Upper lobe of left lung (tissue), 6 donors: ENCODE measurements around the gene SEMA4C. TPM values are rescaled to one million over a fixed set of nuclear protein-coding genes. Genes with fewer than 3 reads are reported as not detected.

Source experiments
- ATAC-seq, 2 donors: fragments of 200-7000 bp; cut with Tn5 transposase; one replicate each; pipeline ENCODE4 v1.9.1; 2022; ENCODE audit warnings: mild to moderate bottlenecking in 2 of 2, moderate library complexity in 2 of 2; ENCODE audit not compliant: low FRiP score in 2 of 2
- DNase-seq, 2 donors: peaks; one replicate each; pipeline ENCODE4 v3.0.0-alpha.2; 2019 to 2020
- H3K27ac ChIP-seq, 4 donors: fragments of 200-600 bp; sonication (generic); one replicate each; pipeline ENCODE4 v1.5.1; 2016 to 2019
- H3K27me3 ChIP-seq, 4 donors: fragments of 200-600 bp; sonication (generic); one replicate each; pipeline ENCODE4 v1.5.1; 2017 to 2019
- H3K36me3 ChIP-seq, 4 donors: fragments of 200-600 bp; sonication (generic); one replicate each; pipeline ENCODE4 v1.5.1; 2016 to 2019
- H3K4me1 ChIP-seq, 4 donors: fragments of 200-600 bp; sonication (generic); one replicate each; pipeline ENCODE4 v1.5.1; 2018 to 2019
- H3K4me3 ChIP-seq, 4 donors: fragments of 200-600 bp; sonication (generic); one replicate each; pipeline ENCODE4 v1.5.1; 2017 to 2019; ENCODE audit warnings: mild to moderate bottlenecking in 2 of 4, moderate library complexity in 1 of 4
- H3K9me3 ChIP-seq, 4 donors: fragments of 200-600 bp; sonication (generic); one replicate each; pipeline ENCODE4 v1.5.1; 2018 to 2019
- CTCF ChIP-seq, 6 experiments: fragments of 450-650 bp in 4 of 6; fragments of 200-600 bp in 2 of 6; sonication (generic) in 2 of 6; IDR thresholded peaks; one replicate each; pipeline ENCODE4 v1.5.1; 2016 to 2019; ENCODE audit warnings: antibody characterized with exemption in 6 of 6
- EP300 ChIP-seq, 4 donors: sonication (generic); formaldehyde crosslinking; IDR thresholded peaks; one replicate each; pipeline ENCODE4 v1.5.1; 2017; ENCODE audit warnings: antibody characterized with exemption in 4 of 4, control low read depth in 2 of 4
- POLR2A ChIP-seq, 4 donors: fragments of 450-650 bp; IDR thresholded peaks; one replicate each; pipeline ENCODE4 v1.5.1; 2016 to 2017; ENCODE audit warnings: antibody characterized with exemption in 4 of 4, mild to moderate bottlenecking in 2 of 4
- POLR2AphosphoS5 ChIP-seq, 2 donors: sonication (generic); formaldehyde crosslinking; IDR thresholded peaks; one replicate each; pipeline ENCODE4 v1.5.1; 2017; ENCODE audit warnings: antibody characterized with exemption in 2 of 2
- WGBS, 2 donors: methylation state at CpG; one replicate each; pipeline ENCODE4 v1.1.5; 2017 to 2018; 5-methylcytosine and 5-hydroxymethylcytosine counted together
- total RNA-seq, 6 donors: library from RNA; depleted of rRNA in 4 of 6; stranded (reverse); fragments of >200 nt in 4 of 6; gene quantifications; one replicate each; pipeline versions ENCODE4 v1.1.0 to v1.2.1, GENCODE V29; 2016 to 2021
- donor health status: DM: no; HTN: no; CAD: no; lungs with moderate emphysema.
- donor health status: DM: no; HTN: yes; CAD: no; lungs with severe emphysema.

Gene SEMA4C
- total RNA-seq, 6 donors from 2014 or later, result 14.0 to 43.6 (median 24.2) TPM

- WGBS, 2 donors, result 94 to 97% methylated on average over 5 to 16 of the region's 17 CpGs
- ATAC-seq, result no peak
- Histone ChIP-seq H3K27ac (no peak overlapping the region), H3K4me3 (no peak overlapping the region), H3K36me3 (peaks cover 19 to 61% (median 53%) of the 10 kb centered on the region in 4 donors), H3K27me3 (no peaks in the 10 kb centered on the region), H3K4me1 (peaks cover 23 to 56% (median 33%) of the 10 kb centered on the region in 4 donors), H3K9me3 (no peaks in the 10 kb centered on the region)
- peak in 1 of 2 donors; percentile 79 for DNase-seq
- TF ChIP-seq CTCF (IDR thresholded peaks at IDR 0.05), result no peak
- TF ChIP-seq POLR2AphosphoS5 (IDR thresholded peaks at IDR 0.05), result no peak
- no peak for TF ChIP-seq EP300 (IDR thresholded peaks at IDR 0.05)
- no peak for TF ChIP-seq POLR2A (IDR thresholded peaks at IDR 0.05)
These were observed 8.8 kb downstream of the SEMA4C start for GRCh38 chr2:96861074-96861473.

GRCh38 chr2:96860065-96861029 lies 9.5 kb downstream of the SEMA4C start:
- DNase-seq (peak in 1 of 2 donors; percentile 77), ATAC-seq (no peak)
- no peak for TF ChIP-seq POLR2AphosphoS5 (IDR thresholded peaks at IDR 0.05)
- no peak for TF ChIP-seq EP300 (IDR thresholded peaks at IDR 0.05)
- TF ChIP-seq CTCF (IDR thresholded peaks at IDR 0.05), result no peak
- TF ChIP-seq POLR2A (IDR thresholded peaks at IDR 0.05), result no peak

GRCh38 chr2:96859681-96860064 lies 10.2 kb downstream of the SEMA4C start:
- 47 to 49% methylated on average over 4 of the region's 4 CpGs for WGBS, 2 donors
- ATAC-seq (no peak), DNase-seq (no peak)
- TF ChIP-seq POLR2A (IDR thresholded peaks at IDR 0.05) (no peak), POLR2AphosphoS5 (IDR thresholded peaks at IDR 0.05) (no peak), CTCF (IDR thresholded peaks at IDR 0.05) (no peak), EP300 (IDR thresholded peaks at IDR 0.05) (no peak)
- Histone ChIP-seq H3K4me1 (peaks cover 21 to 46% (median 28%) of the 10 kb centered on the region in 4 donors), H3K4me3 (no peak overlapping the region), H3K36me3 (peaks cover 11 to 47% (median 41%) of the 10 kb centered on the region in 4 donors), H3K9me3 (no peaks in the 10 kb centered on the region), H3K27ac (peak overlapping the region in 2 of 4 donors; percentile 36 to 86), H3K27me3 (no peaks in the 10 kb centered on the region)

More at GRCh38 chr2:96860065-96861029, 9.5 kb downstream of the SEMA4C start:
- Histone ChIP-seq H3K9me3 (no peaks in the 10 kb centered on the region), H3K4me3 (no peak overlapping the region), H3K36me3 (peaks cover 17 to 54% (median 48%) of the 10 kb centered on the region in 4 donors), H3K4me1 (peaks cover 22 to 49% (median 28%) of the 10 kb centered on the region in 4 donors), H3K27ac (peak overlapping the region in 2 of 4 donors; percentile 36 to 86), H3K27me3 (no peaks in the 10 kb centered on the region)
- 67 to 79% methylated on average over 10 to 34 of the region's 38 CpGs for WGBS, 2 donors

GRCh38 chr2:96859099-96859649 lies 10.7 kb downstream of the SEMA4C start:
- 64 to 68% methylated on average over 11 of the region's 11 CpGs for WGBS, 2 donors
- H3K36me3 ChIP-seq, result peaks cover 8 to 42% (median 37%) of the 10 kb centered on the region in 4 donors
- peak overlapping the region in 3 of 4 donors; percentile 64 to 85 (median 75) for H3K4me3 ChIP-seq
- ATAC-seq (no peak), DNase-seq (no peak)
- no peaks in the 10 kb centered on the region for H3K9me3 ChIP-seq
- H3K4me1 ChIP-seq, result peaks cover 17 to 41% (median 26%) of the 10 kb centered on the region in 4 donors
- H3K27me3 ChIP-seq, result no peaks in the 10 kb centered on the region
- TF ChIP-seq POLR2AphosphoS5 (IDR thresholded peaks at IDR 0.05), result no peak
- TF ChIP-seq POLR2A (IDR thresholded peaks at IDR 0.05), result no peak
- TF ChIP-seq EP300 (IDR thresholded peaks at IDR 0.05), result no peak
- TF ChIP-seq CTCF (IDR thresholded peaks at IDR 0.05), result no peak
- H3K27ac ChIP-seq, result peak overlapping the region; percentile 36 to 86 (median 58)
